ENCODE data around the gene EEF2K. TPM values are rescaled to one million over a fixed set of nuclear protein-coding genes. Genes with fewer than 3 reads are reported as not detected.

The EEF2K gene
- polyA plus RNA-seq, 2 of the 4 experiments (the other 2 are of a cell fraction): 8.2 to 9.4 TPM

- TF ChIP-seq ESRRA (IDR thresholded peaks at IDR 0.05; ENCODE audit: borderline replicate concordance, low read length) (no peak), SREBF2 (IDR thresholded peaks at IDR 0.05) (no peak), HDAC2 (IDR thresholded peaks at IDR 0.05) (no peak), HOXA7 (CRISPR knock-in tag; IDR thresholded peaks at IDR 0.05) (no peak), RARB (CRISPR knock-in tag; IDR thresholded peaks at IDR 0.05) (no peak), ZFP36 (IDR thresholded peaks at IDR 0.05; ENCODE audit: borderline replicate concordance, partially characterized antibody) (no peak), GATA3 (IDR thresholded peaks at IDR 0.05; ENCODE audit: borderline replicate concordance) (no peak), TFCP2L1 (CRISPR knock-in tag; IDR thresholded peaks at IDR 0.05) (no peak), ZSCAN20 (CRISPR knock-in tag; IDR thresholded peaks at IDR 0.05) (no peak), CHD4 (IDR thresholded peaks at IDR 0.05; ENCODE audit: borderline replicate concordance) (no peak), EHF (CRISPR knock-in tag; IDR thresholded peaks at IDR 0.05) (no peak), FOSB (CRISPR knock-in tag; IDR thresholded peaks at IDR 0.05) (no peak), KDM1A (IDR thresholded peaks at IDR 0.05; ENCODE audit: low read depth) (no peak), E2F6 (IDR thresholded peaks at IDR 0.05; ENCODE audit: borderline replicate concordance, low read depth) (no peak), BCL3 (IDR thresholded peaks at IDR 0.05) (no peak), CHD2 (IDR thresholded peaks at IDR 0.05; ENCODE audit: low read length, partially characterized antibody) (no peak), JUN (IDR thresholded peaks at IDR 0.05) (no peak)
- ATAC-seq (no peak), DNase-seq (ENCODE audit: low read depth in 1 of 2, low spot score in 1 of 2) (no peak), FAIRE-seq (no peak)
- Histone ChIP-seq H3K9me3 (no peaks in the 10 kb centered on the region), H3K4me3 (no peak overlapping the region), H3K27ac (no peak overlapping the region), H3K4me1 (peaks cover 8% of the 10 kb centered on the region; the same call in 2 of the 3 replicates), H3K4me2 (no peak overlapping the region)
- WGBS (ENCODE audit: missing lambda C conversion rate): 77% methylated on average over 3 of the region's 3 CpGs
- POLR2A ChIA-PET: no interaction called here
- CTCF ChIA-PET: interaction anchor here (0.6 kb wide), 1 partner anchor 181 kb away, joined by 3 read pairs; no protein-coding TSS in a partner anchor
Observed at GRCh38 chr16:22240023-22240710, 34.1 kb downstream of the EEF2K start.

GRCh38 chr16:22250522-22250921 lies 44.4 kb downstream of the EEF2K start:
- 94% methylated on average over 2 of the region's 6 CpGs for WGBS (ENCODE audit: missing lambda C conversion rate)
- Histone ChIP-seq H3K4me2 (no peak overlapping the region), H3K4me1 (no peaks in the 10 kb centered on the region), H3K9me3 (peaks cover 8% of the 10 kb centered on the region), H3K27ac (no peak overlapping the region), H3K4me3 (no peak overlapping the region)
- DNase-seq (ENCODE audit: low read depth in 1 of 2, low spot score in 1 of 2) (no peak), ATAC-seq (no peak), FAIRE-seq (no peak)
- no peak for TF ChIP-seq ATOH8 (CRISPR knock-in tag; IDR thresholded peaks at IDR 0.05; ENCODE audit: low read depth)
- no peak for TF ChIP-seq ZNF302 (CRISPR knock-in tag; IDR thresholded peaks at IDR 0.05)
- TF ChIP-seq EHF (CRISPR knock-in tag; IDR thresholded peaks at IDR 0.05): no peak
- no peak for TF ChIP-seq SMC3 (IDR thresholded peaks at IDR 0.05)
- TF ChIP-seq HOXB5 (CRISPR knock-in tag; IDR thresholded peaks at IDR 0.05): no peak
- TF ChIP-seq PHF8 (IDR thresholded peaks at IDR 0.05; ENCODE audit: borderline replicate concordance, low read depth): no peak
- TF ChIP-seq ZC3H11A (IDR thresholded peaks at IDR 0.05): no peak
- TF ChIP-seq RFX5 (IDR thresholded peaks at IDR 0.05): no peak
- no peak for TF ChIP-seq JUNB (IDR thresholded peaks at IDR 0.05)
- no peak for TF ChIP-seq ZFP36 (IDR thresholded peaks at IDR 0.05; ENCODE audit: borderline replicate concordance, partially characterized antibody)
- TF ChIP-seq HES2 (IDR thresholded peaks at IDR 0.05): no peak
- TF ChIP-seq JUN (IDR thresholded peaks at IDR 0.05): no peak
- no peak for TF ChIP-seq E2F6 (IDR thresholded peaks at IDR 0.05; ENCODE audit: borderline replicate concordance, low read depth)
- TF ChIP-seq RNF2 (IDR thresholded peaks at IDR 0.05; ENCODE audit: borderline replicate concordance, low read depth): no peak
- no peak for TF ChIP-seq POLR2A (IDR thresholded peaks at IDR 0.05; ENCODE audit: low read length)
- TF ChIP-seq TP53 (CRISPR knock-in tag; IDR thresholded peaks at IDR 0.05): no peak
- CTCF ChIA-PET: interaction anchor here (0.6 kb wide), 1 partner anchor 1050 kb away, joined by 3 read pairs; no protein-coding TSS in a partner anchor
- POLR2A ChIA-PET: no interaction called here
